ENCODE results near the gene RNF111. TPM values are rescaled to one million over a fixed set of nuclear protein-coding genes. Genes with fewer than 3 reads are reported as not detected.

RNF111 gene
- 10 to 100 TPM; 36.2 to 47.6 (median 42.3) TPM for polyA plus RNA-seq (ENCODE audit: insufficient read length in 4 of 4)

GRCh38 chr15:58987491-58988005 lies at the start of gene RNF111:
TSS of gene RNF111 (plus strand) at chr15:58987663. CDS start at chr15:59030823, 43,160 bp downstream.
- DNase-seq (ENCODE audit: low read depth in 4 of 4, low spot score in 2 of 4) = peak; percentile 68 to 92 (median 79)

DNA sequence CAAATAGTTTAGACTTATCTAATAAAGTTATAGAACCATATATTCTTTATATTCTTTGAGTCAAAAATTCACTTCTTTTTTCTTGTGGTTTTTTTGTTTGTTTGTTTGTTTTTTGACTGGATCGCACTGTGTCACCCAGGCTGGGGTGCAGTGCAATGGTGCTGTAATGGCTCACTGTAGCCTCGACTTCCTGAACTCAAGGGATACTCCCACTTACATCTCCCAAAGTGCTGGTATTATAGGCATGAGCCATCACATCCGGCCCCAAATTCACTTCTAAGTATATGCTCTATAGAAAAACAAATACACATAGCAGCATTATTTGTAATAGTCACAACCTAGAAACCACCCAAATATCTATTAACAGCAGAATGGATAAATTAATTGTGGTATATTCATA lies 40.3 kb upstream of the RNF111 start:
- no peak for DNase-seq (ENCODE audit: low read depth in 4 of 4, low spot score in 2 of 4)

DNA sequence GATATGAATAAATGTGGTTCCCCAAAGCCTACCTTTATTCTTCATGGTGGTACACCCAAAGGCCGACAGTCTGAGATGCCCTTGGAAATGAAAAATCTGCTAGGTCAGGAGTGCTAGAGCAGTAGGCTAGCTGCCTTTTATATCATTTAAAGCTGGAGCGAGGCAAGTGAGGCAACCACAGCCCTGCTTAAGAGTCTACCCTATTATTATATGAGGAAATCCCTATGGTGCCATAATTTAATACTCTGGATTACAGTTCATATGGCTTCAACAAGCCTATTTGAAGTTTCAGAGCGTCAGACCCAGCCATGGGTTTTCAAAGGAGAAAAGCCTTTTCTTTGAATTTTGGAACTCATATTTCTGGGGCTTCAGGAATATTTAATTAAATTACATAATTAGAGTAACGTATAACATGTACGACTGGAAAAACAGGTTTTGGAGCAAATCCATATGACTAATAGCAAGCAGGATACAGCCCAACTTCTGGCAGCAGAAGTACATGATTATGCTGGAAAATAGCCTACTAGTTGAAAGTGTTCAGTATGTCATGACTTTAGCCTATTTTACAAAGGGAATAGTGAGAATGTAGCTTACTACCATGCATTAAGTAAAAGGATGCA lies 36.0 kb upstream of the RNF111 start:
- DNase-seq (ENCODE audit: low read depth in 4 of 4, low spot score in 2 of 4) = no peak

- DNase-seq (ENCODE audit: low read depth in 4 of 4, low spot score in 2 of 4) = no peak
Measured at GRCh38 chr15:58952751-58953150, 34.7 kb upstream of the RNF111 start.

DNA sequence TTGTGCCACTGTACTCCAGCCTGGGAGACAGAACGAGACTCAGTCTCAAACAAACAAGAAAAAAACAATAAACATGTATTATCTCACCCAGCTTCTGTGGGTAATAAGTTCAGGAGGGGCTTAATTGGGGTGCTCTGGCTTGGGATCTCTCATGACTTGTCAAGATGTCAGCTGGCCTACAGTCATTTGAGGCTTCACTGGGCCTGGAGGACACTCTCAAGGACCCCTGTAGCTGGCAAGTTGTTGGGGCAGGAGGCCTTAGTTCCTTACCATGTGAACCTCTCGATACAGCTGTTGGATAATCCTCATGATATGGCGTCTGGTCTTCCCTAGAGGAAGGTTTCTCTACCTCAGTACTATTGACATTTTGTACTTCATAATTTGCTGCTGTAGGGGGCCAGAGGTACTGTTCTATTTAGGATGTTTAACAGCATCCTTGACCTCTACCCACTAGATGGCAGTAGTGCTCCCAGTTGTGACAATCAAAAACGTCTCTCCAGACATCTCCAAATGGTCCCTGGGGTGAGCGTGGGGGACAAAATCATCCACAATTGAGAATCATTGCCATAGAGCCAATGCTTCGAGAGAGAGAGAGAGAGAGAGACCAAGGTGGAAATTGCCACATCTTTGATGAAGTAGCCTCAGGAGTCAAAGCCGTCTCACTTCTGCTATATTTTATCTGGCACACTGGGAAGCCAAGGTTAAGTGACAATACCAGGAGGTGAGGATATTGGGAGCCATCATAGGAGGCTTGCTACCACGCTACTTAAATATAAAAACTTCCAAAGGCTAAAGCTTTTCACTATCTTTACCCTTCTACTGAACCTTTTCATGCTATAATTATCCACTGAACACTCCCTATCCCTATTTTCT lies 30.1 kb upstream of the RNF111 start:
- no peak for DNase-seq (ENCODE audit: low read depth in 4 of 4, low spot score in 2 of 4)

GRCh38 chr15:58958811-58959210 lies 28.7 kb upstream of the RNF111 start:
- no peak for DNase-seq (ENCODE audit: low read depth in 4 of 4, low spot score in 2 of 4)

DNA sequence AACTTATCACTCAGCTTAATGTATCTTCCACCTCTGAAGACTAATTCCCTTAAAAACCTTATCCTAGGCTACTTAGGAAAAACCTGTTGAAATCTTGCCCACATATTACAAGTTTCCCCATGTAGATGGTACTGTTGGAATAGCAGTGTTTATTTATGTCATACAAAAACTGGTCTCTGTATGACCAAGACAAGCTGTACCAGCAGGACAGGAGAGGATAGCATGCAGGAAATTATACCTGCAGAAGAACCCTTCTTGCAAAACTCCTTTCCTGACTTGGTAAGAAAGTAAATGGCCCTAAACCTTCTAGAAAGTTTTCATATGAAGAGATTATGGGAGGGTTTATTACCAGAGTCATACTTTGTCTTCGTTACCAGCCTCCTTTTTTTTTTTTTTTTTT lies 25.3 kb upstream of the RNF111 start:
- no peak for DNase-seq (ENCODE audit: low read depth in 4 of 4, low spot score in 2 of 4)

DNA sequence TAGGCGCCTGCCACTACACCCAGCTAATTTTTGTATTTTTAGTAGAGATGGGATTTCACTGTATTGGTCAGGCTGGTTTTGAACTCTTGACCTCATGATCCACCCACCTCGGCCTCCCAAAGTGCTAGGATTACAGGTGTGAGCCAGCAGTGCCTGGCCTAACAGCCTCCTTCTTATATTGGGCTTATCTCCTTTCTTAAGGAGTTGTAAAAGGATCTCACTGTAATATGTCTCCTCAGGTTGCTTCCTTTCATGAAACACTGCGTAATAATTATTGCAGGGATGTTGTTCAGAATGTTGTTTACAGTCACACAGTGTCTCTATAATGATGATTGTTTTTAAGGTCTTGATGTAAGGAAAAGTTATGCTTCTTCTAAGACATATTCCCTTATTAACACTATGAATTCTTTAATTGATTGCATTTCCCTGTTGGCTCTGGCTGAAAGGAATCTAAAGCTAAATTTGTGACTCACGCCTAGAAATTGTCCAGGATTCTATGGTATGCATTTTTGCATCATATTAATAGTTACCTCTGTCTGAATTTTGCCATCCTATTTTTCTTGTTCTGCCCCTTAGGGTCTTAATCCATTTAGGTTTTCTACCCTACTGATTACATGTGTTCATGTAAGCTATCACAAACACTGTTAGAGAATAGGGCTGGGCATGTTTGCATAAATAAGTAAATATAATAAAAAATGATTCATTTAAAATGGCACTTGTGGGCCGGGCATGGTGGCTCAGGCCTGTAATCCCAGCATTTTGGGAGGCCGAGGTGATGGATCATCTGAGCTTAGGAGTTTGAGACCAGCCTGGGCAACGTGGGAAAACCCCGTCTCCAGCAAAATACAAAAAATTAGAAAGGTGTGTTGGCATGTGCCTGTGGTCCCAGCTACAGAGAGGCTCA lies 24.5 kb upstream of the RNF111 start:
- DNase-seq (ENCODE audit: low read depth in 4 of 4, low spot score in 2 of 4) = no peak

DNA sequence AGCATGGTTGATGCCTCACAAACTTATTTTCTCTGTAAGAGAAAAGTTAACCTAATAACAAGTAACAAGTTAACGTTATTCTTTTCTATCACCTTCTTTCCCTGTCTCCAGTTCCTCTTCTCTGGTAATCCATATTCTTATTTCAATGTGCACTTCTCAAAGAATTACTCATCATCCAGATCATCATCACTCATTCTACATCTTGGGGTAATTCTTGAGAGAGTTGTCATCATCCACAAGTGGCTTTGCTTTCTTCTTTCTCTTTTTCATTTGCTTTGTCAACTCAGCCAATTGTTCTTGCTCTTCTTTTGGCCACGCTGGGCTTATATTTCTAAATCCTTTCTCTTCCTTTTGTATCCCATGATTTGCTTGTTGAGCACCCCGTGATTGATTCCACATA lies 20.8 kb upstream of the RNF111 start:
- DNase-seq (ENCODE audit: low read depth in 4 of 4, low spot score in 2 of 4) = no peak

- no peak for DNase-seq (ENCODE audit: low read depth in 4 of 4, low spot score in 2 of 4)
Measured at GRCh38 chr15:58967479-58967878, 20.0 kb upstream of the RNF111 start.

- no peak for DNase-seq (ENCODE audit: low read depth in 4 of 4, low spot score in 2 of 4)
Measured at GRCh38 chr15:58977887-58978286, 9.6 kb upstream of the RNF111 start.

- DNase-seq (ENCODE audit: low read depth in 4 of 4, low spot score in 2 of 4) = peak in 1 of 4 donors; percentile 16
Measured at GRCh38 chr15:58980351-58980939, 7.0 kb upstream of the RNF111 start.

DNA sequence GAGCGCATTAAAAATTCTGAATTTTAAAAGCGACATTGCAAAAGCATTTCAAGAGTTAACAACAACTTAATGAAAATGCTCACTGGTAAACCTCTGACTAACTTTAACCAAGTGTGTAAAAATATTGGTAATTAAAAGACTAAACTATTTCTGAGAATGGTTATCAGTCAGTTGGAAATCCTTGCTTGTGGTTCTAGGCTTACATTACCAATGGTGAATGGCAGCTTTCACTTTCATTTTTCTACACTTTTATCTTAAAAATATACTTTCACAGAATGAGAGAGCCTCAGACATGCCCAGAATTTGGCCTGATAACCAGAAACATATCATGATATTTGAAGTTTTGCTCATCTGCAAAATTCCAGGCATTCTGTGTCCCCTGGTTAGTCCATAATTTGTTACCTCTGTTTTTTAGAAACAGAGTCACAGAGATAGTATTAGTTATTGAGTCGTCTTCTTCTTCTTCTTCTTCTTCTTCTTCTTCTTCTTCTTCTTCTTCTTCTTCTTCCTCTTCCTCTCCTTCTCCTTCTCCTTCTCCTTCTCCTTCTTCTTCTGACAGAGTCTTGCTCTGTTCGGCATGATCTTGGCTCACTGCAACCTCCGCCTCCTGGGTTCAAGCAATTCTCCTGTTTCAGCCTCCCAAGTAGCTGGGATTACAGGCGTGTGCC lies 5.5 kb upstream of the RNF111 start:
- DNase-seq (ENCODE audit: low read depth in 4 of 4, low spot score in 2 of 4) = no peak

- no peak for DNase-seq (ENCODE audit: low read depth in 4 of 4, low spot score in 2 of 4)
Measured at GRCh38 chr15:58983261-58983660, 4.2 kb upstream of the RNF111 start.

- no peak for DNase-seq (ENCODE audit: low read depth in 4 of 4, low spot score in 2 of 4)
Measured at GRCh38 chr15:58985443-58985842, 2.0 kb upstream of the RNF111 start.

DNA sequence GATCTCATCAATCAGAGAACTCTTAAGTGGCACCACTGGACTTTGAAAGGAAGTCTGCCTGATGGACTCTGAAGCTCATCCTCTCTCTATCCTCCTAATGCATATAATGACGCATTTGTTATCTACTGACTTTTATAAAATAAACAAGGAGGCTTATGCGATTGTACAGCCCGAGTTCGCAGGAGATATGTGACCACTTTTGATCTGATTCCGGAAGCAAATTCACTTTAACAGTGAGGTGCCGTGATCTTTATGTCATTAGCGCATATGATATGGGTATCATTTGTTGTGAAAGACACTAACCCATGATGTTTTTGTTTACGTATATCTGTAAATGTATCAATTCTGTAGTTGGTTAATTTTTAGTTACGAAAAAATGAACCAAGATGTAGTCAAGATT lies 427 bp upstream of the RNF111 start:
- no peak for DNase-seq (ENCODE audit: low read depth in 4 of 4, low spot score in 2 of 4)

DNA sequence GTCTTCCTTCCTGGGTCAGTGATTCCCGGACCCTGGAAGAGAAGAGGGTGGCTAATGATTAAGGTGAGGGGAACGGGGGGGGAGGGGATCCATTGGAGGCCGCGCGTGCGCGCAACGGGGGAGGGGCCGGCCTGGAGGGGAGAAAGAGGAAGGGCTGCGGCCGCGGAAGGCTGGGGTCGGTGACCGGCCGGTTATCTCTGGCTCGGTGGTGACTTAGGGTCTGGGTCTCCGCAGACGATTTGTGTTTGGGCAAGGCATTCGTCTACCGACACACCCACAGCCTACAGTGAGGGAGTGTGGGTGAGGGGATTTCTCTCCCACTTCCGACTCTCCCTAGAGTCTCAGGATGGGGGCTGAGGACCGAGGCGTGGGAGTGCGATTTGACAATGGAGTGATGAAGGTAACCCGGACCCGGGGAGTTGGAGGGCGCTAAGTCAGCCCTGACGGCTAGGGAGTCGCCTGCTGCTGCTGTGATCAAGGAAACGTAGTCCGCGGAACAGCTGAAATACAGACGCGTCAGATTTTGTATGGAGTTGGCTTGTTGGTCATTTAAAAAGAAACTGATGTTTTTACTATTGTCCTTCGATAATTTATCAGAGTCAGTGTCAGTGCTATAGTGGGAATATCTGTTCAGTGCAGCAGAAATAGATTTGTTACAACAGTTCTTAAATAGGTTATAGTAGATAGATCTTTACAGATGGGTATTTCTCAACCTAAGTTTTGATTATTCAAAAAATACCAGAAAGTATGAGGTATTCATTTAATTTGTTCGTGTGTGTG lies 733 bp downstream of the RNF111 start:
- peak; percentile 69 to 87 (median 79) for DNase-seq (ENCODE audit: low read depth in 4 of 4, low spot score in 2 of 4)

- no peak for DNase-seq (ENCODE audit: low read depth in 4 of 4, low spot score in 2 of 4)
Measured at GRCh38 chr15:58992181-58992580, 4.7 kb downstream of the RNF111 start.

DNA sequence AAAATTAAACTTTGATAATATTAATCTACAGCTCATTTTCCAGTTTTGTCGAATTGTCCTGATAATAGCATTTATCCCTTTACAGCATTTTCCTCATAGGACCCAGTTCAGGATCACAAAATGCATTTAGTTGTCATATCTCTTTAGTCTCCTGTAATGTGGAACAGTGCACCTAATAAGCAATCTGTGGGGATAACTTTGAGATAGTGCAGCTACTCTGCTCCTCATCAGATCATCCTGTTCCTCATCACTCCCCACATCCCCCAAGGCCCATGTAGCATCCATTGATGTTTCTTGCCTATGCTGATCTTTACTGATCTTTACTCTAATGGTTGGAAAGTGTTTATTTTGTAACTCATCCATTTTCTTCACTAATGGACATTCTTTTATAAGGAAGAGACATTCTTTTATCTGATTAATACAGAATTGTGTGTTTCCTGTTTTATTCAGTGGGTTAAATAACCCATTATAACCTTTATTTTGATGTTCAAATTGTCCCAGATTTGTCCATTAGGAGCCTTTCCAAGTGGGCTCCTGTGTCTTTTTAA lies 7.5 kb downstream of the RNF111 start:
- no peak for DNase-seq (ENCODE audit: low read depth in 4 of 4, low spot score in 2 of 4)
